ENCODE results near the gene PRIMPOL.
"Not testable (repeated sequence)": the region's sequence is repeated elsewhere in the genome, so short reads cannot be mapped to it uniquely, and the experiment has no call there.

Gene PRIMPOL

DNA sequence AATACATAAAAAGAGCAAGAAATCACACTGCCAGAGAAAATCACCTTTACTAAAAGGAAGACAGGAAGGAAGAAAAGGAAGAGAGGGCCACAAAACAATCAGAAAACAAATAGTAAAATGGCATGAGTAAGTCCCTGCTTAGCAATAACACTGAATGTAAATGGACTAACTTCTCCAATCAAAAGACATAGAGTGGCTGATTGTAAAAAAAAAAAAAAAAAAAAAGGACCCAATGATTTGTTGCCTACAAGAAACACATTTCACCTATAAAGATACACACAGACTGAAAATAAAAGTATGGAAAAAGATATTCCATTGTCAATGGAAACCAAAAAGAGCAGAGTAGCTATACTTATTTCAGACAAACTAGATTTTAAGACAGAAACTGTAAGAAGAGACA, 71.7 kb downstream of the PRIMPOL start:
- no peak for DNase-seq

DNA sequence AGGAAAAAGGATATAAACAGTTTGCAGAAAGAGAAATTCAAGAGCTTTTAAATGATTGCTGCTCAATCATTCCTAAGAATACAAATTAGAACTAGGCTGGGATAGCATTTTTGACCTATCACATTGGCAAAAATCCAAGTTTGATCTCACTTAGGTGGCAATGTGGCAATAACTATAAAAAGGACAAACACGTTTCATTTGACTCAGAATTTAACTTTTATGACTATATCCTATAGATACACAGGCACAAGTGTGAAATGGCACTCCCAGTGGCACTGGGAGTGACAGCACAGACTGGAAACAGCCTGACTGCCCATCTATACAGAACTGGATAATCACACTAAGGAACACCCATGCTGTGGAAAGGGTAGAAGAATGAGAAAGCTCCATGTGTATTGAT, 73.3 kb downstream of the PRIMPOL start:
- no peak for DNase-seq

DNA sequence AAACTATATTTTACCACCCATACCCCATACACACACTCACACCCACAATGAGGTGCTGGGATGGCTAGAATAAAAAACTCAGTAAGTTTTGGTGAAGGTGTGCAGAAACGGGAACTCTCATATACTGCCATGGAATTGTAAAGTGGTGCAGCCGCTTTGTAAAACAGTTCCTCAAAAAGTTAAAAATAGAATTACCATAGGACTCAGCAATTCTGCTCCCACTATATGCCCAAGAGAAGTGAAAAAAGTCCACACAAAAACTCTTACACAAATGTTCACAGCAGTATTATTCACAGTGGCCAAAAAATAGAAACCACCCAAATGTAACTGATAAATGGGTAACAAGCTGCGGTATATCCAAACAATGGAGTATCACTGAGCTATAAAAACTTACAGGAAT, 77.9 kb downstream of the PRIMPOL start:
- no peak for DNase-seq

DNA sequence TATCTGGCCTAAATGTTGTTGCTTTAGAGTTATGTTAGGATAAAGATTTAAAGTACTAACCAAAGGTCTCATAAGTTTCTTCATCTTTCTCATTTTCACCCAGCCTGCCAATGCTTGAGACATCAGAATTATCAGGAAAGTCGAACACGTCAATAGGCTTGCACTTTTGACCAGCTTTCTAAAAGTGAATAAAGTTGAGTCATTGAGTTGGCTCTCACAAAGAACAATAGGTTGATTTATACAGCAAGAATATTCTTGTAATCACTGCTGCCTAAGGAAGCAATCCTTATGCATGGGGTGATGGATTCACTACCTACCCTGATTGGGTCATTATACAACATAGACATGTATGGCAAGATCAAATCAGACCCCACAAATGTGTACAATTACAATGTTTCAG, 79.3 kb downstream of the PRIMPOL start:
- DNase-seq: no peak

DNA sequence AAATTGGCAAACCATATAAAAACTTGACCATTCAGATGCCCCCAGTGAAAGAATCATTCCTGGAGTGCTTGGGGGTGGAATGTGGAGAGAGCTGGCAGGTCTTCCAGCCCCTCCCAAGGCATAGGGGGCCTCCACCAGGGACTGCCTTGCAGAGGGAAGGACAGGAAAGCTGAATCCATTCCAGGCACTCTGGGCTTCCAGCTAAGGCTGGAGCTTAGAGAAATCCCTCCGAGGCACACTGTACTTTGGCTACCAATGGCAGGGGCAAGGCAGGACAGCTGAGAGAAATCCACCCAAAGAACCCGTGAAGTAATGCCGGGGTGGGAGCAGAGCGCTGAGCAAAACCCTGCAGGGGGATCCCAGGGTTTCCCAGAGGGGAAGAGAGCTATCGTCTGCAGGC, 80.4 kb downstream of the PRIMPOL start:
- no peak for DNase-seq

DNA sequence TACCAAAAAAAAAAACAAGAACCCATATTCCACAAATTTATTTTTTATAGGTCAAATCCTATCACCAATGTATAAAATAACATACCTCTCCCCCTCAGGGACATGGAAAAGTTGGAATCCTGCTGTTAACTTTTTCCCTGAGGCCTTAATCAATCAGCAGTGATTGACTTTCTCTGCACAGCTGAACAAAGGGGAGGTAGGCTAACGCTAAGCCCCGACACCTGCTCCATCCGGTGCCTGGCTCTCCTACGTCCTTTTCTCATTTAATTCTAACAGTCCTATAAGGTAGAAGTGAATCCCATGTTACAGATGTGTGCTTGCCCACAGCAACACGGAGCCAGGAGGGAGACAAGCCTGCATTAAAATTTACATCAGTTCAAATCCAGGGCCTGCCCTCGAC, 81.5 kb downstream of the PRIMPOL start:
- no peak for DNase-seq

DNA sequence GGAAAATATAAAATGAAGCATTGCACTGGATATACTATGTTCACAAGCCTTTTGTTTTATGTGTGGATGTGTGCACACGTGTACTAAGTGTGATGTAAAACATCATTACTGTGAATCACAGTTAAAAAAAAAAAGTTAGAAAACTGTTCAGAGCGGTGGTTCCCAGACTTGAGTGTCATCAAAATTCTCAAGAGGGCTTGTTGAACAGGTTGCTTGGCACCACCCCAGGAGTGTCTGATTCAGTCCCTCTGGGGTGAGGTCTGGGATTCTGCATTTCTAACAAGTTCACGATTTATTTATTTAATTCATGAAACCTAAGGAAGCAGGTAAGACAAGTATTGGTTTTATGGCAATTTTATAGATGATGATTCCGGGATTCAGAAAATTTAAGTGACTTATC, 82.6 kb downstream of the PRIMPOL start:
- DNase-seq: no peak

DNA sequence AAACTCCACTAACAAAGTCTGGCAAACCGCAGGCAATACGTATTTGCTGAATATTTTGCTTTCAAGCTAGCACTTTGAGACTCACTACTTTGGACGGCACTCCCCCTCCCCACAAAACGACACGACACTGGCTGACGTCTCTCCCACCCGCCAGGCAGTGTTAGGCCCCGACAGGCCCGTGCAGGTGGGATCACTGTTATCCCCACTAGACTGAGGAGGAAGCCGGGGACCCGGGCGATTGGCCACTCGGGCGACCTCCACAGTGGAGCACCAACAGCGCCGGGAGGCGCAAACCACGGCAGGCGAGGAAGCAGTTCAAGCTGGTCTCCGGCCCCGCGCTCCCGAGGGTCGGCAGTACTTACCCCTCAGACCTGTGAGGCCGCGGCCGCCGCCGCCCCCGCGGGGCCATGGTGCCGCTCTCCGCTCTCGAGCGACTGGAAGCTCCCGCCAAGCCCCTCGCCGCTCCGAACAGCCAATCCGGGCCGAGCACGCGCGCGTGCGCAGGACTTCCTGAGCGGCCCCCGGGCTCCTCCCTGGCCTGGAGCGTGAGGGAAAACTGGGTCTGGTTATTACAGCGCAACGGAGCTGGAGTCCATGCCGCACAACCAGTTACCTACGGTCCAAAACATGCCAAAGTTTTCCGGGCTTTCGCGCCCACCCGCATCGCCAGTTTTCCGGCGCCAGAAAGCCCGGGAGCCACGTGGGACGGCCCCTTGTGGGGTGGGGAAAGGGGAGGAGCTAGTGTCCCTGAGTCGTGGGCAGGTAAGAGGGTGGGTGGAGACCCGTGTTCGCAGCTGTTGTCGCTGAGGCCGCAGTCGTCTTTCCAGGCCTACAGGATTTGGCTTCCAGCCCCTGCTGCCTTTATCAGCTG, 84.4 kb downstream of the PRIMPOL start, which contains the start of gene CENPU:
Gene CENPU (minus strand): TSS at position 443 of the 871 bp plus-strand sequence. CDS start 34 bp downstream, at position 409.
- DNase-seq: peak; percentile 93

DNA sequence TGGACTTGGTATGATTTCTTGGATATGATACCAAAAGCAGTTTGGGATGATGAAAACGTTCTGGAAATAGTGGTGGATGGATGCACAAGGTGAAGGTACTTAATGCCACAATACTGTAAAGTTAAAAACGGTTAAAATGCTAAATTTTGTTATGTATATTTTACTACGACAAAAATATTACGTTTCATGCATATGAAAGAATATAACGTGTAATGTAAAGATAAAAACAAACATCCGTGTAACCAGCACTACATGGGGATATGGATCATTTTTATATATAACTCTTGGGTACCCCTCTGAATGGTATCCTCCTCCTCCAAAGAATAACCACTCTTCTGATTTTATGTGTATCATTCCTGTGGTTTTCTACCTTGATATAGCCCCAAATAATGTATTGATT, 85.2 kb downstream of the PRIMPOL start:
- DNase-seq: no peak

DNA sequence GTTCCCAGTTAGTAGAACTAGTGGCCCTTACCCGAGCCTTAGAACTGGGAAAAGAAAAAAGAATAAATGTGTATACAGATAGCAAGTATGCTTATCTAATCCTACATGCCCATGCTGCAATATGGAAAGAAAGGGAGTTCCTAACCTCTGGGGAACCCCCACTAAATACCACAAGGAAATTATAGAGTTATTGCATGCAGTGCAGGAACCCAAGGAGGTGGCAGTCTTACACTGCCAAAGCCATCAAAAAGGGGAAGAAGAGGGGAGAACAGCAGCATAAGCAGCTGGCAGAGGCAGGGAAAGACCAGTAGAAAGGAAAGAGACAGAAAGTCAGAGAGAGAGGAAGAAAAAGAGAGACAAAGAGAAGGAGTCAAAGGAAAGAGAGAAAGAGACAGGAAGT, 90.0 kb downstream of the PRIMPOL start:
- DNase-seq: not testable (repeated sequence)

DNA sequence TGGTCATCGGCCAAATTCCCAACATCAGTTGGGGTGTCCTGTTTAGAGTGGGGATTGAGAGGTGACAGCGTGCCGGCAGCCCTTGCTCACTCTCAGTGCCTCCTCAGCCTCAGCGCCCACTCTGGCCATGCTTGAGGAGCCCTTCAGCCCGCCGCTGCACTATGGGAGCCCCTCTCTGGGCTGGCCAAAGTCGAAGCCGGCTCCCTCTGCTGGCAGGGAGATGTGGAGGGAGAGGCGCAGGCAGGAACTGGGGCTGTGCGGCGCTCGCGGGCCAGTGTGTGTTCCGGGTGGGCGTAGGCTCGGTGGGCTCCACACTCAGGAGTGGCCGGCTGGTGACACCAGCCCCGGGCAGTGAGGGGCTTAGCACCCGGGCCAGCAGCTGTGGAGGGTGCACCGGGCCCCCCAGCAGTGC, 91.4 kb downstream of the PRIMPOL start:
- DNase-seq: no peak

DNA sequence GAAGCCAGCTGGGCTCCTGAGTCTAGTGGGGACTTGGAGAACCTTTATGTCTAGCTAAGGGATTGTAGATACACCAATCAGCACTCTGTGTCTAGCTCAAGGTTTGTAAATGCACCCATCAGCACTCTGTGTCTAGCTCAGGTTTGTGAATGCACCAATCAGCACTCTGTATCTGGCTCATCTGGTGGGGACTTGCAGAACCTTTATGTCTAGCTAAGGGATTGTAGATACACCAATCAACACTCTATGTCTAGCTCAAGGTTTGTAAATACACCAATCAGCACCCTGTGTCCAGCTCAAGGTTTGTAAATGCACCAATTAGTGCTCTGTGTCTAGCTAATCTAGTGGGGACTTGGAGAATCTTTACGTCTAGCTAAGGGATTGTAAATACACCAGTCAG, 92.1 kb downstream of the PRIMPOL start:
- not testable (repeated sequence) for DNase-seq

DNA sequence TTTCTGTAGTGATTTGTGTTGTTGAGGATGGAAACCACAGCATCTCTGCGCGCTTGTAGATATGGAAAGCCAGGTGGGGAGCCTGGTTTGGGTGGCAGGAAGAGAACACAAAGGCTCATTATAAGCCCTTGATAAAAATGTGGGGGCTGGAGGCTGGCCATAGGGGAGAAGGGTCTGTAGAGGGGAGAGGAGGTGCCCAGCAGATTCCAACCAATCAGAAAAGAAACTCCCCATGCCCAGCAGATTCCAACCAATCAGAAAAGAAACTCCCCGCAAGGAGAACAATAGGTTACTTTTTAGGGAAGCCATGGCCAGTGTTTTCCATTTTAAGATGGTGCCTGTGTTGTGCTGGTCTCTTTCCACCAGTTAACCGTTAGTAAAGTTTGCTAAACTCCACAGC, 94.1 kb downstream of the PRIMPOL start:
- DNase-seq: no peak

DNA sequence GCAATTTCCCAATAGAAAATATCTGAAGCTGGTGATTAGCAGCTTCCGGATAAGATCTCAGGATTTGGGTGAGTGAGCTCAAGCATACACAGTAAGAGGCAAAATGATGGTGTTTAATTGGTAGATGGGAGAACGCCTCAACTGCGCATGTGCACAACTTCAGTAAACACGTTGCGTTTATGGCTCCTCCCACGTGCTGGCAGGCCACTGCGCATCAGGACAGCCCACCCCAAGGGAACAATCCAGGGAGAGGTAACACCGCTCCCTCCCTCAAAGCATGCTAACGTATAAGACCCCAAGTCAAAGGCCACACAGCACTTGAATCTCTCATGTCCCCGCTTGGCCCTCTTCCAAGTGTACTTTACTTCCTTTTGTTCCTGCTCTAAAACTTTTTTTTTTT, 94.7 kb downstream of the PRIMPOL start:
- DNase-seq: no peak
